GM10266 (cell line): ENCODE data around the gene GARNL3.

ENCODE experiments used
- DNase-seq: peaks from one replicate; pipeline ENCODE4 v3.0.0; 2012; ENCODE audit errors: extremely low spot score
- CTCF ChIP-seq: IDR thresholded peaks from 2 replicates; pipeline ENCODE4 v1.5.1; 2012; ENCODE audit warnings: mild to moderate bottlenecking, low read depth; ENCODE audit not compliant: control insufficient read depth, insufficient read depth; ENCODE audit errors: missing control alignments

GARNL3 gene

GRCh38 chr9:127319366-127320114 lies 55.0 kb downstream of the GARNL3 start:
- no peak for DNase-seq

GRCh38 chr9:127320115-127320378 lies 55.5 kb downstream of the GARNL3 start:
- TF ChIP-seq CTCF = no peak

More at GRCh38 chr9:127319366-127320114, 55.0 kb downstream of the GARNL3 start:
- TF ChIP-seq CTCF = no peak

GRCh38 chr9:127323393-127323792 lies 58.8 kb downstream of the GARNL3 start:
- no peak for TF ChIP-seq CTCF
- no peak for DNase-seq

More at GRCh38 chr9:127320115-127320378, 55.5 kb downstream of the GARNL3 start:
- no peak for DNase-seq

- no peak for DNase-seq
- no peak for TF ChIP-seq CTCF
Measured at GRCh38 chr9:127330501-127330900, 65.9 kb downstream of the GARNL3 start.

GRCh38 chr9:127333221-127334064 lies 68.9 kb downstream of the GARNL3 start:
- DNase-seq = no peak
- no peak for TF ChIP-seq CTCF

- TF ChIP-seq CTCF = no peak
- DNase-seq = no peak
Measured at GRCh38 chr9:127334725-127335124, 70.2 kb downstream of the GARNL3 start.

- no peak for TF ChIP-seq CTCF
- no peak for DNase-seq
Measured at GRCh38 chr9:127336086-127336485, 71.5 kb downstream of the GARNL3 start.
